Muscle of leg (tissue), 16 donors: ENCODE results near the gene OR10A7. TPM values are rescaled to one million over a fixed set of nuclear protein-coding genes. Genes with fewer than 3 reads are reported as not detected.
A peak's percentile ranks its signal among the peaks of the same experiment; 100 is the strongest.
"Not testable (repeated sequence)": the region's sequence is repeated elsewhere in the genome, so short reads cannot be mapped to it uniquely, and the experiment has no call there.

Source experiments
- DNase-seq: peaks from one replicate; pipeline ENCODE4 v3.0.0; 2013
- H3K27ac ChIP-seq: one replicate; pipeline ENCODE4 v1.5.1; 2013; ENCODE audit warnings: mild to moderate bottlenecking, low read length, control low read depth
- H3K27me3 ChIP-seq: one replicate; pipeline ENCODE4 v1.6.1; 2013; ENCODE audit warnings: low read length; ENCODE audit not compliant: control insufficient read depth, insufficient read depth
- H3K36me3 ChIP-seq: one replicate; pipeline ENCODE4 v1.6.1; 2013; ENCODE audit warnings: low read length; ENCODE audit not compliant: control insufficient read depth, insufficient read depth
- H3K4me1 ChIP-seq: one replicate; pipeline ENCODE4 v1.6.1; 2013; ENCODE audit warnings: low read length; ENCODE audit not compliant: control insufficient read depth, insufficient read depth
- H3K4me3 ChIP-seq: one replicate; pipeline ENCODE4 v1.5.1; 2013; ENCODE audit warnings: low read length, control low read depth
- H3K9me3 ChIP-seq: replicated peaks from 2 replicates; pipeline ENCODE4 v1.6.1; 2013; ENCODE audit warnings: low read depth, low read length; ENCODE audit not compliant: control insufficient read depth
- WGBS: methylation state at CpG from one replicate; pipeline ENCODE4 v1.1.5; 2013; ENCODE audit warnings: missing lambda C conversion rate; ENCODE audit not compliant: insufficient coverage; 5-methylcytosine and 5-hydroxymethylcytosine counted together
- long read RNA-seq, 11 donors: transcript quantifications; one replicate each; lab custom pipeline, GENCODE V29; 2026
- polyA plus RNA-seq, 8 donors: library from polyadenylated mRNA; unstranded; fragments of 120-200 nt; gene quantifications; one replicate each; pipeline versions ENCODE4 v1.2.1 to v1.2.3, GENCODE V29; 2013; ENCODE audit warnings: inconsistent platforms in 1 of 8, low replicate concordance in 1 of 8; ENCODE audit not compliant: insufficient read length in 8 of 8, insufficient read depth in 1 of 8
- total RNA-seq: library from RNA; stranded (reverse); fragments of 120-200 nt; gene quantifications from one replicate; pipeline ENCODE4 v1.2.4, GENCODE V29; 2013

The OR10A7 gene
- not detected for total RNA-seq
- polyA plus RNA-seq = not detected
- long read RNA-seq, donor 1 = 0 reads
- long read RNA-seq, donor 2 = 0 reads
- long read RNA-seq, donor 3 = 0 reads
- long read RNA-seq, donor 4 = 0 reads
- long read RNA-seq, donor 5 = 0 reads
- long read RNA-seq, donor 6 = 0 reads
- long read RNA-seq, donor 7 = 0 reads
- long read RNA-seq, donor 8 = 0 reads
- long read RNA-seq, donor 9 = 0 reads
- long read RNA-seq, donor 10 = 0 reads
- long read RNA-seq, donor 11 = 0 reads

GRCh38 chr12:55220725-55221124 lies at the start of gene OR10A7:
Gene OR10A7 (plus strand): TSS chr12:55221025. CDS start chr12:55221025, 0 bp downstream.
- no peaks in the 10 kb centered on the region for H3K9me3 ChIP-seq
- H3K4me3 ChIP-seq = no peak within 1 kb of the TSS
- DNase-seq = no peak
- no CpG with 5 or more reads among the region's 2 CpGs for whole genome bisulfite sequencing
- H3K4me1 ChIP-seq = no peaks in the 10 kb centered on the region
- H3K27me3 ChIP-seq = no peaks in the 10 kb centered on the region
- H3K27ac ChIP-seq = no peak within 1 kb of the TSS
- H3K36me3 ChIP-seq = no peaks in the 10 kb centered on the region

- no peaks in the 10 kb centered on the region for H3K9me3 ChIP-seq
- no peaks in the 10 kb centered on the region for H3K4me1 ChIP-seq
- no peak overlapping the region for H3K4me3 ChIP-seq
- no CpG with 5 or more reads among the region's 2 CpGs for WGBS
- H3K27ac ChIP-seq = no peak overlapping the region
- no peaks in the 10 kb centered on the region for H3K36me3 ChIP-seq
- no peaks in the 10 kb centered on the region for H3K27me3 ChIP-seq
- no peak for DNase-seq
Observed at GRCh38 chr12:55171445-55171844, 49.4 kb upstream of the OR10A7 start.

GRCh38 chr12:55171846-55172245 lies 49.0 kb upstream of the OR10A7 start:
- not testable (repeated sequence) for H3K27me3 ChIP-seq, H3K27ac ChIP-seq, H3K9me3 ChIP-seq, DNase-seq, H3K4me3 ChIP-seq, H3K36me3 ChIP-seq, H3K4me1 ChIP-seq
- no CpG with 5 or more reads among the region's 2 CpGs for WGBS

- H3K36me3 ChIP-seq = no peaks in the 10 kb centered on the region
- WGBS = no CpG with 5 or more reads among the region's 1 CpG
Observed at GRCh38 chr12:55172686-55173085, 48.1 kb upstream of the OR10A7 start.

GRCh38 chr12:55173456-55173855 lies 47.4 kb upstream of the OR10A7 start:
- Histone ChIP-seq H3K27ac (no peak overlapping the region), H3K9me3 (no peaks in the 10 kb centered on the region), H3K36me3 (no peaks in the 10 kb centered on the region), H3K27me3 (no peaks in the 10 kb centered on the region), H3K4me3 (no peak overlapping the region), H3K4me1 (no peaks in the 10 kb centered on the region)
- WGBS = no CpG with 5 or more reads among the region's 2 CpGs
- DNase-seq = no peak

More at GRCh38 chr12:55172686-55173085, 48.1 kb upstream of the OR10A7 start:
- no peak overlapping the region for H3K4me3 ChIP-seq
- H3K27ac ChIP-seq = no peak overlapping the region
- DNase-seq = no peak
- no peaks in the 10 kb centered on the region for H3K27me3 ChIP-seq
- no peaks in the 10 kb centered on the region for H3K9me3 ChIP-seq
- no peaks in the 10 kb centered on the region for H3K4me1 ChIP-seq

- H3K36me3 ChIP-seq = no peaks in the 10 kb centered on the region
- no peak overlapping the region for H3K27ac ChIP-seq
- DNase-seq = no peak
- no peak overlapping the region for H3K4me3 ChIP-seq
- no CpG with 5 or more reads among the region's 2 CpGs for WGBS
- no peaks in the 10 kb centered on the region for H3K4me1 ChIP-seq
- no peaks in the 10 kb centered on the region for H3K9me3 ChIP-seq
- H3K27me3 ChIP-seq = no peaks in the 10 kb centered on the region
Observed at GRCh38 chr12:55188573-55188972, 32.3 kb upstream of the OR10A7 start.

GRCh38 chr12:55188974-55189556 lies 31.8 kb upstream of the OR10A7 start:
- no CpG with 5 or more reads among the region's 4 CpGs for WGBS
- no peak overlapping the region for H3K27ac ChIP-seq
- DNase-seq = peak; percentile 78
- H3K9me3 ChIP-seq = no peaks in the 10 kb centered on the region
- H3K27me3 ChIP-seq = no peaks in the 10 kb centered on the region
- H3K4me1 ChIP-seq = no peaks in the 10 kb centered on the region
- H3K4me3 ChIP-seq = no peak overlapping the region
- H3K36me3 ChIP-seq = no peaks in the 10 kb centered on the region

- H3K27ac ChIP-seq = no peak overlapping the region
- H3K9me3 ChIP-seq = no peaks in the 10 kb centered on the region
- H3K4me3 ChIP-seq = no peak overlapping the region
- no peaks in the 10 kb centered on the region for H3K4me1 ChIP-seq
- DNase-seq = no peak
- no peaks in the 10 kb centered on the region for H3K36me3 ChIP-seq
- H3K27me3 ChIP-seq = no peaks in the 10 kb centered on the region
- 97% methylated on average over 3 of the region's 3 CpGs for WGBS
Observed at GRCh38 chr12:55194382-55194781, 26.4 kb upstream of the OR10A7 start.

- no peak overlapping the region for H3K27ac ChIP-seq
- H3K4me1 ChIP-seq = no peaks in the 10 kb centered on the region
- no peaks in the 10 kb centered on the region for H3K9me3 ChIP-seq
- H3K36me3 ChIP-seq = no peaks in the 10 kb centered on the region
- H3K4me3 ChIP-seq = no peak overlapping the region
- DNase-seq = no peak
- H3K27me3 ChIP-seq = no peaks in the 10 kb centered on the region
- WGBS = no CpG with 5 or more reads among the region's 1 CpG
Observed at GRCh38 chr12:55226523-55226922, 5.7 kb downstream of the OR10A7 start.

GRCh38 chr12:55227643-55228042 lies 6.8 kb downstream of the OR10A7 start:
- no peaks in the 10 kb centered on the region for H3K36me3 ChIP-seq
- no peak for DNase-seq
- WGBS = 70% methylated on average over 2 of the region's 3 CpGs
- no peak overlapping the region for H3K4me3 ChIP-seq
- no peaks in the 10 kb centered on the region for H3K4me1 ChIP-seq
- H3K27me3 ChIP-seq = no peaks in the 10 kb centered on the region
- H3K9me3 ChIP-seq = no peaks in the 10 kb centered on the region
- no peak overlapping the region for H3K27ac ChIP-seq
